ENCODE measurements around the gene OTOP1. TPM values are rescaled to one million over a fixed set of nuclear protein-coding genes. Genes with fewer than 3 reads are reported as not detected.
"Not testable (repeated sequence)": the region's sequence is repeated elsewhere in the genome, so short reads cannot be mapped to it uniquely, and the experiment has no call there.

OTOP1 gene
- total RNA-seq, 1 donor from 2014 or later, result not detected

GRCh38 chr4:4245172-4245571 is 18.4 kb upstream of the OTOP1 start:
- intact Hi-C loops (cut with DNase I), result no loop called here
- ATAC-seq (ENCODE audit: poor library complexity), result no peak
- DNase-seq, result no peak

GRCh38 chr4:4239551-4239950 is 12.8 kb upstream of the OTOP1 start:
- DNase-seq; ATAC-seq (ENCODE audit: poor library complexity); intact Hi-C loops (cut with DNase I): not testable (repeated sequence)

GRCh38 chr4:4233610-4234009 is 6.9 kb upstream of the OTOP1 start:
- intact Hi-C loops (cut with DNase I), result no loop called here
- DNase-seq (no peak), ATAC-seq (ENCODE audit: poor library complexity) (no peak)

GRCh38 chr4:4228356-4228668 is 1.6 kb upstream of the OTOP1 start:
- intact Hi-C loops (cut with DNase I), result no loop called here
- ATAC-seq (ENCODE audit: poor library complexity) (no peak), DNase-seq (no peak)

GRCh38 chr4:4227510-4228355 is 1.0 kb upstream of the OTOP1 start:
- DNase-seq (no peak), ATAC-seq (ENCODE audit: poor library complexity) (no peak)
- intact Hi-C loops (cut with DNase I), result no loop called here

- intact Hi-C loops (cut with DNase I), result no loop called here
- DNase-seq (no peak), ATAC-seq (ENCODE audit: poor library complexity) (no peak)
Observed at GRCh38 chr4:4225915-4226605, 669 bp downstream of the OTOP1 start.

- intact Hi-C loops (cut with DNase I), result no loop called here
Observed at GRCh38 chr4:4217113-4217512, 9.6 kb downstream of the OTOP1 start.

GRCh38 chr4:4216648-4217047 is 10.1 kb downstream of the OTOP1 start:
- DNase-seq (no peak), ATAC-seq (ENCODE audit: poor library complexity) (no peak)
- intact Hi-C loops (cut with DNase I), result no loop called here

More at GRCh38 chr4:4217113-4217512, 9.6 kb downstream of the OTOP1 start:
- no peak for ATAC-seq (ENCODE audit: poor library complexity)
- DNase-seq, result no peak

- ATAC-seq (ENCODE audit: poor library complexity); intact Hi-C loops (cut with DNase I); DNase-seq: not testable (repeated sequence)
Observed at GRCh38 chr4:4213674-4214073, 13.1 kb downstream of the OTOP1 start.

GRCh38 chr4:4206204-4206603 is 20.5 kb downstream of the OTOP1 start:
- ATAC-seq (ENCODE audit: poor library complexity), result no peak
- intact Hi-C loops (cut with DNase I), result no loop called here
- no peak for DNase-seq

GRCh38 chr4:4204401-4204745 is 22.4 kb downstream of the OTOP1 start:
- intact Hi-C loops (cut with DNase I), result no loop called here
- ATAC-seq (ENCODE audit: poor library complexity) (no peak), DNase-seq (no peak)

GRCh38 chr4:4203688-4204400 is 22.9 kb downstream of the OTOP1 start:
- intact Hi-C loops (cut with DNase I), result no loop called here
- DNase-seq (no peak), ATAC-seq (ENCODE audit: poor library complexity) (no peak)

- intact Hi-C loops (cut with DNase I), result no loop called here
- ATAC-seq (ENCODE audit: poor library complexity), result no peak
- no peak for DNase-seq
Observed at GRCh38 chr4:4202510-4202909, 24.2 kb downstream of the OTOP1 start.

GRCh38 chr4:4200624-4201023 is 26.1 kb downstream of the OTOP1 start:
- intact Hi-C loops (cut with DNase I), result no loop called here
- ATAC-seq (ENCODE audit: poor library complexity) (no peak), DNase-seq (no peak)

GRCh38 chr4:4195354-4195753 is 31.4 kb downstream of the OTOP1 start:
- no peak for DNase-seq
- intact Hi-C loops (cut with DNase I), result no loop called here
- no peak for ATAC-seq (ENCODE audit: poor library complexity)

- DNase-seq; ATAC-seq (ENCODE audit: poor library complexity); intact Hi-C loops (cut with DNase I): not testable (repeated sequence)
Observed at GRCh38 chr4:4188557-4188956, 38.2 kb downstream of the OTOP1 start.

- ATAC-seq (ENCODE audit: poor library complexity) (no peak), DNase-seq (no peak)
- intact Hi-C loops (cut with DNase I), result no loop called here
Observed at GRCh38 chr4:4185528-4185927, 41.2 kb downstream of the OTOP1 start.

GRCh38 chr4:4182835-4183568 is 43.7 kb downstream of the OTOP1 start:
- intact Hi-C loops (cut with DNase I), result no loop called here
- DNase-seq (no peak), ATAC-seq (ENCODE audit: poor library complexity) (no peak)

GRCh38 chr4:4170596-4171150 is 56.1 kb downstream of the OTOP1 start:
- intact Hi-C loops (cut with DNase I), result no loop called here
- DNase-seq (no peak), ATAC-seq (ENCODE audit: poor library complexity) (no peak)
